Sigmoid colon (tissue), 4 donors: ENCODE measurements around the gene SYNE2.

Source experiments
- CTCF ChIP-seq, 4 experiments: fragments of 450-650 bp in 3 of 4; fragments of 200-600 bp in 1 of 4; IDR thresholded peaks; one replicate each; pipeline ENCODE4 v1.5.1; 2016 to 2019; ENCODE audit warnings: antibody characterized with exemption in 4 of 4, mild to moderate bottlenecking in 3 of 4, moderate library complexity in 2 of 4
- POLR2AphosphoS5 ChIP-seq, 4 donors: sonication (generic); formaldehyde crosslinking; IDR thresholded peaks; one replicate each; pipeline ENCODE4 v1.6.1; 2017; ENCODE audit warnings: antibody characterized with exemption in 4 of 4

GRCh38 chr14:64194404-64194803 is 341.6 kb downstream of the SYNE2 start:
- TF ChIP-seq POLR2AphosphoS5 (IDR thresholded peaks at IDR 0.05) (no peak), CTCF (IDR thresholded peaks at IDR 0.05) (no peak)
